ENCODE data around the gene THAP7. TPM values are rescaled to one million over a fixed set of nuclear protein-coding genes. Genes with fewer than 3 reads are reported as not detected.
"Not testable (repeated sequence)": the region's sequence is repeated elsewhere in the genome, so short reads cannot be mapped to it uniquely, and the experiment has no call there.

Gene THAP7
- total and polyA plus RNA-seq, 11 donors = 15.3 to 39.0 (median 20.3) TPM

- Histone ChIP-seq H3K27ac (no peak overlapping the region), H3K27me3 (peaks cover 0 to 3% (median 0%) of the 10 kb centered on the region in 9 donors), H3K4me3 (no peak overlapping the region), H3K4me1 (peaks cover 0 to 19% (median under 1%) of the 10 kb centered on the region in 12 donors), H3K9me3 (peaks cover 0 to 13% (median 2%) of the 10 kb centered on the region in 12 donors), H3K36me3 (no peaks in the 10 kb centered on the region)
- TF ChIP-seq POLR2A (IDR thresholded peaks at IDR 0.05) (no peak), CTCF (IDR thresholded peaks at IDR 0.05) (no peak)
- no peak for DNase-seq
- ATAC-seq = no peak
- 76 to 81% (median 78%) methylated on average over 16 of the region's 16 CpGs for WGBS, 4 donors
- intact Hi-C loops (cut with DNase I) = no loop called here
Observed at GRCh38 chr22:20974336-20974955, 27.5 kb downstream of the THAP7 start.

- no peak for DNase-seq
- Histone ChIP-seq H3K27me3 (no peaks in the 10 kb centered on the region), H3K36me3 (no peaks in the 10 kb centered on the region), H3K4me3 (no peak overlapping the region), H3K9me3 (peaks cover 0 to 7% (median 2%) of the 10 kb centered on the region in 12 donors), H3K4me1 (peaks cover 0 to 17% (median 0%) of the 10 kb centered on the region in 12 donors), H3K27ac (no peak overlapping the region)
- no peak for ATAC-seq
- 55 to 67% (median 65%) methylated on average over 18 to 21 of the region's 21 CpGs for WGBS, 4 donors
- no peak for TF ChIP-seq CTCF (IDR thresholded peaks at IDR 0.05)
- TF ChIP-seq POLR2A (IDR thresholded peaks at IDR 0.05) = no peak
- intact Hi-C loops (cut with DNase I) = no loop called here
Observed at GRCh38 chr22:20973634-20974286, 28.2 kb downstream of the THAP7 start.

- intact Hi-C loops (cut with DNase I) = no loop called here
- H3K9me3 ChIP-seq = peaks cover 0 to under 1% (median 0%) of the 10 kb centered on the region in 12 donors
- TF ChIP-seq POLR2A (IDR thresholded peaks at IDR 0.05) (no peak), CTCF (IDR thresholded peaks at IDR 0.05) (no peak)
- no peaks in the 10 kb centered on the region for H3K36me3 ChIP-seq
- WGBS, 4 donors = 72 to 81% (median 78%) methylated on average over 11 to 21 of the region's 21 CpGs
- H3K27ac ChIP-seq = no peak overlapping the region
- DNase-seq (no peak), ATAC-seq (no peak)
- no peak overlapping the region for H3K4me3 ChIP-seq
- H3K4me1 ChIP-seq = peaks cover 0 to 19% (median 0%) of the 10 kb centered on the region in 12 donors
- no peaks in the 10 kb centered on the region for H3K27me3 ChIP-seq
Observed at GRCh38 chr22:20972933-20973577, 28.9 kb downstream of the THAP7 start.

- peaks cover 0 to 21% (median 0%) of the 10 kb centered on the region in 12 donors for H3K4me1 ChIP-seq
- H3K9me3 ChIP-seq; DNase-seq; H3K4me3 ChIP-seq; H3K27me3 ChIP-seq; intact Hi-C loops (cut with DNase I); H3K36me3 ChIP-seq: not testable (repeated sequence)
- H3K27ac ChIP-seq = peak overlapping the region in 1 of 12 donors; percentile 32
- ATAC-seq = peak in 1 of 4 donors; percentile 24
- 81 to 87% (median 82%) methylated on average over 11 of the region's 11 CpGs for WGBS, 4 donors
Observed at GRCh38 chr22:20972014-20972694, 29.8 kb downstream of the THAP7 start.
